Astrocyte of the cerebellum (primary cell): ENCODE data around the gene WBP1.

Experiments
- DNase-seq: peaks from one replicate; pipeline ENCODE4 v3.0.0-alpha.2; 2011; ENCODE audit warnings: low read depth
- H3K4me3 ChIP-seq: 2 replicates; pipeline ENCODE4 v1.5.1; 2011; ENCODE audit warnings: mild to moderate bottlenecking, low read depth, low read length, moderate library complexity
- in situ Hi-C: cut with HindIII; loops from 2 replicates; pipeline ENCODE4 v1.10.0; 2017; ENCODE audit warnings: low sequenced_read_pairs
- TF ChIP-seq, protein P1 (sequence below): IDR thresholded peaks from 2 replicates; pipeline ENCODE4 v1.5.1; 2012; ENCODE audit warnings: low read length, low read depth, moderate library complexity, mild to moderate bottlenecking; ENCODE audit errors: missing control alignments

Gene WBP1

DNA sequence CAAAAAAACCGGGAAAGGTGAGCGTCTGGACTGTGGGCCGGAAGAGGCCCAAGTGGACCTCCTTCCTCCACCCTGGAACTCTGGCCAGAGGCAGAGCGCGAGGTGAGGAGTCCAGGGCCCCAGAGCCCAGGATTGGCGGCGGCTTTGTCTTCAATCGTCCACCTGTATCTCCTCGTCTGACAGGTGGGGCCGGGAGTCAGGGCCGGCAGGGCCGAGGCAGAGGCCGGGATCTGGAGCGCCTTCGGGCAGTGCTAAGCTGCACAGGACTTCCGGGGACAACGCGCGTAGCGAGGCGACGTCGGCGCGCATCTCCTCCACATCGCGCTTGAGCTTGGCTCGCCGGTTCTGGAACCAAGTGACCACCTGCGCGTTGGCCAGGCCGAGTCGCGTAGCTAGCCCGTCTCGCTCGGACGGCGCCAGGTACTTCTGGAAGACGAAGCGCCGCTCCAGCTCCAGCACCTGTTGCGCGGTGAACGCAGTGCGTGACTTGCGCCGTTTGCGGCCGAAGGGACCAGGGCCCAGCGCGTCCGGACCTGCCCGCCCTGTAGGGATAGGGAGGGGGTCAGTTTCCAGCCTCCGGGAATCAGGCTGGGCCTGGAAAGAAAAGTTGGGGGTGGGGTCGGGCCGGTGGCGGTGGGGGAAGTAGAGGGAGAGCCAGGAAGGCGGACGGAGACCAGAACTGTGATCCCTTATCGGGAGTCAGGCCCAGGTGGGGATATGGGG lies 39.7 kb downstream of the WBP1 start:
- peak overlapping the region; percentile 19 for H3K4me3 ChIP-seq
- in situ Hi-C loops = no loop called here
- DNase-seq = no peak
- TF ChIP-seq, protein P1, sequence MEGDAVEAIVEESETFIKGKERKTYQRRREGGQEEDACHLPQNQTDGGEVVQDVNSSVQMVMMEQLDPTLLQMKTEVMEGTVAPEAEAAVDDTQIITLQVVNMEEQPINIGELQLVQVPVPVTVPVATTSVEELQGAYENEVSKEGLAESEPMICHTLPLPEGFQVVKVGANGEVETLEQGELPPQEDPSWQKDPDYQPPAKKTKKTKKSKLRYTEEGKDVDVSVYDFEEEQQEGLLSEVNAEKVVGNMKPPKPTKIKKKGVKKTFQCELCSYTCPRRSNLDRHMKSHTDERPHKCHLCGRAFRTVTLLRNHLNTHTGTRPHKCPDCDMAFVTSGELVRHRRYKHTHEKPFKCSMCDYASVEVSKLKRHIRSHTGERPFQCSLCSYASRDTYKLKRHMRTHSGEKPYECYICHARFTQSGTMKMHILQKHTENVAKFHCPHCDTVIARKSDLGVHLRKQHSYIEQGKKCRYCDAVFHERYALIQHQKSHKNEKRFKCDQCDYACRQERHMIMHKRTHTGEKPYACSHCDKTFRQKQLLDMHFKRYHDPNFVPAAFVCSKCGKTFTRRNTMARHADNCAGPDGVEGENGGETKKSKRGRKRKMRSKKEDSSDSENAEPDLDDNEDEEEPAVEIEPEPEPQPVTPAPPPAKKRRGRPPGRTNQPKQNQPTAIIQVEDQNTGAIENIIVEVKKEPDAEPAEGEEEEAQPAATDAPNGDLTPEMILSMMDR = no peak

DNA sequence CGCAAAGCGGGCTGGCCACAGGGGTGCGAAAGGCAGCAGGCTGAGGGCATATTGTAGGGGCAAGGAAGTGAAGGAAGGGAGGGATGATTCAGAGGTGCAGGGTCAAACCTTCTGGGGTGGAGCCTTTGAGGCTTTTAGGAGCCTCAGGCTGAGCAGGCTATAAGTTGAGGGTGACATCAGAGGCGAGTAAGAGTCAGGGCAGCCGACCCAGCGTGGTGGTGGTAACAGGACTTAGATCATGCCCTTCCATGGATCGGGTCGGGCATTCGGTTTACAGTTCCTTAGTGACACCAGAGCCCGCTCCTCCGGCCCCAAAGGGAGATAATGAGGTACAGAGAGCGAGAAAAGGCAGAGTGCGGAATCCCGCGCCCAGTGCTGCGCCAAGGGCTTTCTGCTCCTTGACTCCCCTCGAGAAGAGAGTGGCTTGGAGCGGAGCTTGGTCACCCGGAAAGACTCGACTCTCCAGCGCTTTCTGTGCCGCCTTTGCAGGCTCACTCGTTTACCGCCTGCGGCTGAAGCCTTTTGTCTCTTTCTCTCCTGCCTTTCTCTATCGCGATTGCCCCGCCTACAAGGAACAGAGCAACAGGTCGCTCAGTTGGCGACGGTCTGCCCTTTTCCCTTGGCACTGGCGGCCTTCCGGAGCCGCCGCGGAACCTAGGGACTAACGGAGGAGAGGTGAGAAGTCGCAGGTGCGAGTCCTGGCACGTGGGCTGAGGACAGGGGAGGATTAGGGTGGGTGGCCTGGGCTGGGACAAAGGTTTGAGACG lies 40.4 kb downstream of the WBP1 start:
- H3K4me3 ChIP-seq = peak overlapping the region; percentile 19
- TF ChIP-seq, protein P1 = no peak
- no peak for DNase-seq
- in situ Hi-C loops = no loop called here

DNA sequence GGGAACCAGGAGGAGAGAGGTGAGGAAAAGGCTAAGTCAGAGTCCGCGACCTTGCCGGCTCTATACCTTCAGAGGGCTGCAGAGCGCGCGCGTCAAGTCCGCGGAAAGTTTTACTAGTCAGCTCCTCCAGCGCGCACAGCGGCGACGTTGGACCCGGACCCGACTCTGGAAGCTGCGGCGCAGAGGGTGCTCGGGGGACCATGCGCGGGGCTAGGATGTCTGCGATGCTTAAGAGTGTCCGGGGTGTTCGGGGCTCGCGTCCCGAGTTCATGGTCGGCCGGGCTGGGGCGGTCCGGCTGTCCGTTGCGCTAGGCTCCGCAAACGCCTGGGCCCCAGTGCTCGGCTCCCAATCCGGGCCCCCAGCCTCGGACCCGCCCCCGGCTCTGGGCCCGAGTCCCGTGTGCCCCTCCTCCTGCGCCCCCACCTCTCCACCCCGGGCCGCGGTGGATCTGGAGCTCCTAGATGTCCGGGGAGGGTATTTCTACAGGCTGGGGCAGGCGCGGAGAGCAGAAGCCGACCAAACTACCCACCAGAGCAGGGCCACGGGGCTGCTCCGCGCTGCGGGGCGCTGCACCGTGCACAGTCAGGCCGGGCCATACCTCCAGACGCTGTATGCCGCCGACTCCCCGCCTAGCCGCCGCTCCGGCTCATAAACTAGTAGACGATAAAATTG lies 41.2 kb downstream of the WBP1 start, which contains the start of gene LBX2:
Gene LBX2, minus strand, starts transcription at position 337 of the 673 bp plus-strand sequence. Its CDS starts 66 bp downstream, at position 271.
- TF ChIP-seq, protein P1 = no peak
- no peak for DNase-seq
- peak within 1 kb of the TSS; percentile 19 for H3K4me3 ChIP-seq
- in situ Hi-C loops = no loop called here

DNA sequence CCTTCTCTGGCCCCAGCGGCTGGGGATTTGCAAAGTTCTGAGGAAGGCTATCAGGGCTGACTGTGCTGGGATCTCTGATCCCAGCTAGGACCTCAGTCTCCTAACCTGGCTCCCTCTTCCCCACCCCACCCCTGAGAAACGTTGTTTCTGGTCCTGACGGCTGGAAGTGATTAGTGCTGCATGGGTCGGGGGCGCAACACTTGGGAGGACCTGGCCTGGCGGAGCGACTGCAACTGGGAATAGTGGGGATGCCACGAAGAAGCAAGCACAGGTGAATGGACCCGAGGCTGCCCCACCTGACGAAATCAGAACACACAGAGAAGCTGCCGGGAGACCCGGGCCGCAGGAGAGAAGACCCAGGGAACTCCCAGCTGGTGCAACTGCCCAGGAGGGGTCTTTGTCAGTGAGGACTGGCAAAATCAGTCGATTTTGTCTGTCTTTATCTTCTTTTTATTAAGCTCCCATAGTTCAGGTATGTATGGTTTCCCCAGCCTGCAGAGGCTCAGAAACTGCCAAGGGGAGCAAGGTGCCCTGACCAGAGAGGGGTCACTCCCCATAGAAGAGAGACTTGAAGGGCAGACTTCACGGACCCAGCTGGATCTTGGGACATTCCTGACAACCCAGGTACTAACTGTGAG lies 41.8 kb downstream of the WBP1 start:
- no peak overlapping the region for H3K4me3 ChIP-seq
- TF ChIP-seq, protein P1 = no peak
- in situ Hi-C loops = no loop called here
- no peak for DNase-seq

DNA sequence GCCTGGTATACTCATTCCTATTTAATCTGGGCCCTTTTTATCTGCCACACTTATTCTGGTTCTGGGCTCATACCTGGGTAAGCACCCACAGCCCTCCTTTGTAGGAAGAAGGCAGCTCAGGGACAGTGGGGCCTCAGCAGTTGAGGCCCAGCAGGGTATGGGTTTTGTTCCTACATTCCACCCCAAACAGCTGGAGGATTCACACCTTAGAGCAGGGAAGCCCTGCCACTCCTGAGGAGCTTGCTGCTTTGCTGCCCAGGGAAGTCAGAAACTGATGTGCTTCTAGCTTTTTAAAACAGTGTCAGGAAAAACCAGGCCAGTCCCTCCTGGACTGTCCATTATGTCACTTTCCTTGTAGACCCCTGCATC lies 42.3 kb downstream of the WBP1 start:
- DNase-seq = no peak
- H3K4me3 ChIP-seq = no peak overlapping the region
- TF ChIP-seq, protein P1 = no peak
- in situ Hi-C loops = no loop called here
